Fibroblast of skin of right quadriceps (primary cell): ENCODE measurements around the gene KRTAP4-1.
"Not testable (repeated sequence)": the region's sequence is repeated elsewhere in the genome, so short reads cannot be mapped to it uniquely, and the experiment has no call there.

Experiments
- DNase-seq: peaks from one replicate; pipeline ENCODE4 v3.0.0-alpha.2; 2013

Gene KRTAP4-1

GRCh38 chr17:41168121-41168520 lies 16.6 kb downstream of the KRTAP4-1 start, which contains the start of gene KRTAP4-3:
KRTAP4-3 (minus strand) TSS chr17:41168221; CDS start chr17:41168172, 49 bp downstream.
- DNase-seq = no peak

GRCh38 chr17:41167561-41167960 lies 17.1 kb downstream of the KRTAP4-1 start:
- DNase-seq = no peak

- peak; percentile 5 for DNase-seq
Observed at GRCh38 chr17:41163828-41164227, 20.9 kb downstream of the KRTAP4-1 start.

GRCh38 chr17:41160648-41161047 lies 24.1 kb downstream of the KRTAP4-1 start, which contains the start of gene KRTAP4-4:
KRTAP4-4 (minus strand) TSS chr17:41160748; CDS start chr17:41160691, 57 bp downstream.
- DNase-seq = no peak

GRCh38 chr17:41160190-41160589 lies 24.5 kb downstream of the KRTAP4-1 start:
- not testable (repeated sequence) for DNase-seq

- DNase-seq = no peak
Observed at GRCh38 chr17:41153856-41154255, 30.9 kb downstream of the KRTAP4-1 start.

GRCh38 chr17:41151525-41151924 lies 33.2 kb downstream of the KRTAP4-1 start:
- no peak for DNase-seq

GRCh38 chr17:41150026-41150425 lies 34.7 kb downstream of the KRTAP4-1 start:
- no peak for DNase-seq

- DNase-seq = no peak
Observed at GRCh38 chr17:41149652-41149985, 35.1 kb downstream of the KRTAP4-1 start, which contains the start of gene KRTAP4-5. KRTAP4-5 (minus strand) TSS chr17:41149825; CDS start chr17:41149767, 58 bp downstream.

GRCh38 chr17:41148971-41149651 lies 35.6 kb downstream of the KRTAP4-1 start:
- DNase-seq = not testable (repeated sequence)

- no peak for DNase-seq
Observed at GRCh38 chr17:41147531-41148204, 37.0 kb downstream of the KRTAP4-1 start.

GRCh38 chr17:41145261-41145660 lies 39.5 kb downstream of the KRTAP4-1 start:
- DNase-seq = no peak

GRCh38 chr17:41144846-41145245 lies 39.9 kb downstream of the KRTAP4-1 start:
- DNase-seq = no peak

- no peak for DNase-seq
Observed at GRCh38 chr17:41141361-41141760, 43.4 kb downstream of the KRTAP4-1 start.

GRCh38 chr17:41140360-41141131 lies 44.2 kb downstream of the KRTAP4-1 start, which contains the start of gene KRTAP4-6:
KRTAP4-6 (minus strand) TSS chr17:41140544; CDS start chr17:41140487, 57 bp downstream.
- DNase-seq = peak; percentile 94

- not testable (repeated sequence) for DNase-seq
Observed at GRCh38 chr17:41139865-41140264, 44.8 kb downstream of the KRTAP4-1 start.
